ENCODE measurements around the gene RORB. TPM values are rescaled to one million over a fixed set of nuclear protein-coding genes. Genes with fewer than 3 reads are reported as not detected.

Gene RORB
- total and polyA plus RNA-seq, 4 donors = 0.01 to 0.05 TPM; not detected in 2

- TF ChIP-seq GABPA (IDR thresholded peaks at IDR 0.05 in 1 of 2, conservative IDR thresholded peaks at IDR 0.05 in 1 of 2) = no peak
- no peak for TF ChIP-seq HNF4G (IDR thresholded peaks at IDR 0.05)
These were observed 79.0 kb downstream of the RORB start (continued) for GRCh38 chr9:74576176-74576575.

GRCh38 chr9:74577956-74578355 is 80.8 kb downstream of the RORB start:
- Histone ChIP-seq H3K27ac (ENCODE audit: low read depth in 1 of 2, low read length in 2 of 2) (no peak overlapping the region), H3K36me3 (ENCODE audit: control insufficient read depth in 4 of 4, insufficient read depth in 3 of 4, low read depth in 1 of 4, low read length in 3 of 4) (no peaks in the 10 kb centered on the region), H3K9ac (ENCODE audit: low read depth in 1 of 2, low read length in 2 of 2) (no peak overlapping the region), H3K4me3 (ENCODE audit: low read depth in 1 of 3, low read length in 3 of 3) (no peak overlapping the region), H3K4me1 (ENCODE audit: control insufficient read depth in 4 of 4, insufficient read depth in 4 of 4, low read length in 3 of 4) (no peaks in the 10 kb centered on the region), H3K27me3 (ENCODE audit: control insufficient read depth in 4 of 4, insufficient read depth in 4 of 4, low read length in 3 of 4) (no peaks in the 10 kb centered on the region), H3K9me3 (ENCODE audit: control insufficient read depth in 4 of 4, low read length in 3 of 4) (no peaks in the 10 kb centered on the region)
- WGBS = 33% methylated on average over 1 of the region's 1 CpG
- no peak for DNase-seq (ENCODE audit: low spot score)
- TF ChIP-seq MAX (IDR thresholded peaks at IDR 0.05) = no peak
- TF ChIP-seq RAD21 (IDR thresholded peaks at IDR 0.05) = peak in 1 of 2 donors; percentile 8

- H3K27me3 ChIP-seq (ENCODE audit: control insufficient read depth in 4 of 4, insufficient read depth in 4 of 4, low read length in 3 of 4) = no peaks in the 10 kb centered on the region
- TF ChIP-seq EGR1 (IDR thresholded peaks at IDR 0.05; ENCODE audit: low read depth in 2 of 2) (no peak), GABPA (IDR thresholded peaks at IDR 0.05 in 1 of 2, conservative IDR thresholded peaks at IDR 0.05 in 1 of 2) (no peak), NR2F2 (IDR thresholded peaks at IDR 0.05) (no peak), TAF1 (conservative IDR thresholded peaks at IDR 0.05) (no peak), FOXA2 (IDR thresholded peaks at IDR 0.05) (no peak), JUND (IDR thresholded peaks at IDR 0.05) (no peak), REST (IDR thresholded peaks at IDR 0.05) (no peak), HNF4A (conservative IDR thresholded peaks at IDR 0.05) (no peak), ZBTB33 (IDR thresholded peaks at IDR 0.05) (no peak), YY1 (IDR thresholded peaks at IDR 0.05) (no peak)
- H3K9me3 ChIP-seq (ENCODE audit: control insufficient read depth in 4 of 4, low read length in 3 of 4) = no peaks in the 10 kb centered on the region
- H3K36me3 ChIP-seq (ENCODE audit: control insufficient read depth in 4 of 4, insufficient read depth in 3 of 4, low read depth in 1 of 4, low read length in 3 of 4) = no peaks in the 10 kb centered on the region
- H3K4me3 ChIP-seq (ENCODE audit: low read depth in 1 of 3, low read length in 3 of 3) = no peak overlapping the region
- 78% methylated on average over 5 of the region's 5 CpGs for WGBS
- DNase-seq (ENCODE audit: low spot score) = no peak
- H3K9ac ChIP-seq (ENCODE audit: low read depth in 1 of 2, low read length in 2 of 2) = no peak overlapping the region
- no peaks in the 10 kb centered on the region for H3K4me1 ChIP-seq (ENCODE audit: control insufficient read depth in 4 of 4, insufficient read depth in 4 of 4, low read length in 3 of 4)
- H3K27ac ChIP-seq (ENCODE audit: low read depth in 1 of 2, low read length in 2 of 2) = no peak overlapping the region
These were observed 92.4 kb downstream of the RORB start for GRCh38 chr9:74589576-74589975.

Data from liver (tissue), 9 donors.